Stimulated activated CD8-positive, alpha-beta memory T cell treated with anti-CD3 and anti-CD28 coated beads, Interleukin-12 subunit alpha, Interleukin-12 subunit beta, amount 100 ng/mL, for 24 hours (primary cell): ENCODE measurements around the gene PXMP4.

Experiments
- DNase-seq: peaks from one replicate; pipeline ENCODE4 v3.0.0-alpha.2; 2020; ENCODE audit errors: extremely low read depth

PXMP4 gene

DNA sequence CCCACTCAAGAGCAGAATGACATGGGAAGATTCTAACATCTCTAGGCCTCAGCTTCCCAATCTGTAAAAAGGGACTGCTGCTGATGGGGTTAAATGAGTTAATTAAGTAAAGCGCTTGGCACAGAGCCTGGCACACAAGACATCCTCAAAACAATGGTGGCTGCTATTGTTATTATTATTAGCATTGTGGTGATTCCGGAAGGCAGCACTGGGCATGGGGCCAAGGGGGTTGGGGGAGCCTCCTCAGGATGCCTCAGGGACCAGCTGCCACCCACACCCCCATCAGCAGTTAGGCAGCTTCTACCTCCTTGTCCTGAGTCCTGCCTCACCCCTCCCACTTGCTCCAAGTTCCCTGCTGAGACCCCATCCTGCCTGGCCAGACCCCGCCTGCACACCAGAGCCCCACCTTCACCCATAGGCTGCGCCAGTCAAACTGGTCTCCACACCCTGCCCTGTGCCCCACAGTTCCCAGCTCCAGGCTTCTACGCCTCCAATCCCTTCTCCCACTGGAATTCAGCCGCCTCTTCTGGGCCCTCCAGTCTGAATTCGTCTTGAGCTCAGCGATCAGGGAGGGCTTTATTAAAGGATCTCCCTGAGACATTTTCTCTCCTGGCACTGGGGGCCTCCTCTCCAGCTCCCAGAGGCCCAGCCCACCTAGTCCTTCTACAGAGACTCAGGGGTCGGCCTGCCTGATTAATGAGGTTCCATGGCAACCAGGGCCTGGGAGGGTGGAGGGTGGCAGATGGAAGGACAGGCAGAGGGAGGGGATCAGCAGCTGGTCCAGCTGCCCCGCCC is 35.4 kb downstream of the PXMP4 start:
- DNase-seq: no peak

DNA sequence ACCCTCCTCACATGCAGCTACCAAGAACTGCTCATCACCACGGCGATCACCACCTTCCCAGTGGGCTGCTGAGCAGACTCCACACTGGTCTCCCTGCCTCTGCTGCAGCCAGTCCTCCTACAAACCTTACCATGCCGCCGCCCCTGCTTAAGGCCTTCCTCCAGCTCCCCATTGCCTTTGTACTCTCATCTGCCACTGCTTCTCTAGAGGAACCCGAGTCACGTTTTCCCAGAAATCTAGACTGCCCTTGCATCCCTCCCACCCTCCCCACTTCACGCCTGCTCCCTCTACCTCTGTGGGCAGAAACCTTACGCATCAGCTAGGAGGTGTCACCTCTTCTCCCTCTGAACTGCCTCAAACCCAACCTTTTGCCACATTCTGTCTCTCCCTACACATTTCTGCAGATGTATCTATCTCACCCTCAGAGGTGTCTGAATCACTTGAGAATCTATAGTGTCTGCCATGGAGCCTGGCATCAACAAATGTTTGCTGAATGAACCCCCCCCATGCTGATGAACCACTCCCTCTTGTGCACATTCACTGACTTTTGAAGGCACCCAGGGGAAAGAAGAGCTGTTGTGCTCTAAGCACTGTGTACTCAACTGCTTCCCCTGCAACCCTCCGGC is 38.3 kb downstream of the PXMP4 start:
- no peak for DNase-seq

- no peak for DNase-seq
Observed at GRCh38 chr20:33681288-33681687, 38.8 kb downstream of the PXMP4 start.

DNA sequence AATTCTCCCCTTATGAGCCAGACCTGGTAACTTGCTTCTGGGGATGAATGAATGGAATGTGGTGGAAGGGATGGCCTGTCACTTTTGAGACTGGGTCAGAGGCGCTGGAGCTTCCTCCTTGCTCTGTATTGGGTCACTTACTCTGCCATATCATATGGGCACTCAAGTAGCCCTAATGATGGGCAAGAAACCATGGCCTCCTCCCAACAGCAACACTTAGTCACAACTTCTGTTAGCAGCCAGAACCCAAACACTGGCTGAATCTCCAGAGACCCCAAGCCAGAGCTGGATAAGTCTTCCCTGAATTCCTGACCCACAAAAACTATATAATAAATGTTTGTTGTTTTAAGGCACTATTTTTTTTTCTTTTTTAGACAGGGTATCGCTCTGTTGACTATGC is 39.4 kb downstream of the PXMP4 start:
- DNase-seq: no peak

DNA sequence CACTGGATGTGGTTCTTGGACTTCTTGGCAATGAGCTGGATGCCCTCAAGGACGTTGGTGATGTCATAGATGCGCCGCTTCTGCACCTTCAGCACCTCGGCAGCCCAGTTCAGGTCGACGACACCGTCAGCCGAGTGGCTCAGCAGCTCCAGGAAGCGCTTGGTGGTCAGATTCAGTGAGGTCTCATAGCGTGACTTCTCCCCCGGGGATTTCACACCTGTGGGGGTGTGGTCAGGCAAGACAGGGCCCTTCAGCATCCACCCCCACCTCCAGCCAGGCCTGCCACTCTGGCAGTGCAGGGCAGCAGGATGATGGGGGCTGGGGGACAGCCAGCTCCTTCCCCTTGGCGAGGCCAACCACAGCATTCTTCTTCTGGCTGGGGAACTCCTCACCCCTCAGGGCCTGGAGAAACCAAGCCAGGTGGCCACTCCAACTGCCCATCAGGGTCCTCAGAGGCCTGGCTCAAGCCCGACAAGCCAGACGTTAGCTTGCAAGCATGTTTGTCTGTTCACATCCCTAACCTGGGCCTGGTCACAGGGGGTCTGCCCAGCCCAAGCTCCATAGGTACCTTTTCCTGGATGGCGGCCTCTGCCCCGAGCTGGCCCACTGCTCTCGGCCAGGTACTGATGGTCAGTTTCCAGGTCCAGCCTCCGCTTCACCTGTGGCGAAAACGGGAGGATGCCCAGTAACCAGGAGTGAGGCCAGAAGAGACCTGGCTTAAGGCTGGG is 40.2 kb downstream of the PXMP4 start:
- DNase-seq: no peak

DNA sequence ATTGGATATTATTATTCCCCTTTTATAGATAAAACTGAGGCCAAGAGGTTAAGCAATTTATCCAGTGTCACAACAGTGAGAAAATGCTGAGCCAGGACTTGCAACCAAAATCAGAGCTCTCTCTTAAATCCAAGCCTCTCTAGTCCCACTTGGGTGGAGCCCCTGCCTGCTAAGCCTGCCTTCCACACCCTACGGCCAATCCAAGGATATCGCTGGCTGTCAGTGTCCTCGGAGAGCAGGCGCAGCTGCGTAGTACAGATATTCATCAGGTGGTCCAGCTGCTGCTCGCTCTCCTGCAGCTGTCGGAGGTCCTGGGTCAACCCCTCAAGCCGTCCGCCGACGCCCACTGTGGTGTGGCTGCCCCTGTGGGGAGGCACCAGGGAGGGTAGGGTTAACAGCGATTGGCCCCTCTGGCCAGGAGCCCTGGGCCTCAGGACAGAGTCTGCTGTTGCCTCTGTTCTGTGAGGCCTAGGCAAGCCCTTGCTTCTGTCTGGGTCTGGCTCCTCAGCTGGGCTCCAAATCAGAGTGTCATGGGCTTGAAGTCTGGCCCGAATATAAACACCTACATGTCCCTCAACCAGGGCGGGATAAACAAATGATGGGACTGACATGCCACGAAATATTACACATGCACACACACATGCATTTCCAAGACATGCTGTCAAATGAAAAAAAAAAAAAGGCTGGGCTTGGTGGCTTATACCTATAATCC is 42.0 kb downstream of the PXMP4 start:
- no peak for DNase-seq

DNA sequence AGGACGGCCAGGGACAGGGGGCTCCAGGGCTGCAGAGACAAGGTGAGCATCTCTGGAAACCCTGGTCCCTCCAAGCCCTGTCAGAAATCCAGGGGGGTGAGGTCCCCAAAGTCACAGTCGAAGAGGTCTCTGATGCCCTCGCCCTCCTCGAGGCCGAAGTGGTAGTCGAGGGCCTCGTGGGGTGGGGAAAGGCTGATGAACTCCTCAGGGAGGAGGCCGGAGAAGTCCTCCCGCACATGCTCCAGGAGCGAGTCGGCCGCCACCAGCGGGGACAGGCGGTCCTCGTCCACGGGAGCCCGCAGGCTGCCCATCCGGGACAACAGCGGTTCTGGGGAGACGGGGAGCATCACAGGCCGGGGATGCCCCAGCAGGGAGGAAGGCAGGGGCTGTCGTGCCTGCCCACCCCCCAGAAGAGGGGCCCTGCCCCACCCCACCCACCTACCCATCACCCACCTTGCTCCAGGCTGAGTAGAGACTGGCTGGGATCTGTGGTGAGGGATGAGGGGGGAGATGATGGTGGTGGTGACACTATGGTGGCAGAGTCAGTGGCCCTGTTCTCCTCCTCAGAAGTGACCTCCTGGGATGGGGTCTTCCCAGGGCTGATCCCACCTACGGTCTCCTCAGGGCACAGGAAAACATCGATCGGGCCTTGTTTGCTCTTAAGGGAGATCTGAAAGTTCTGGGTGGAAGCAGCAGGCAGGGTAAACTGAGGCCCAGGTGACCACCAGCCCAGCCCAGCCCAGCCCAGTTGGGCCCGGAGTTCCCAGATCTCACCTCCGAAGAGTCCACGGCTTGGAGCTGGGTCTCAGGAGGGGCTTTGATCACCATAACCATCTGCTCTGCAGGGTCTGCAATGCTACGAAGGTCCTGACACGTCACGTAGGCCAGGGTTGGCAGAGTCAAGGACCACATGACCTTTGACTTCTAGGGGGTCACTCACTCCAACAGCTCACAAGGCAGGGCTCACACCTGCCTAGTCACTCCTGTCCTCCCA is 43.2 kb downstream of the PXMP4 start:
- no peak for DNase-seq

DNA sequence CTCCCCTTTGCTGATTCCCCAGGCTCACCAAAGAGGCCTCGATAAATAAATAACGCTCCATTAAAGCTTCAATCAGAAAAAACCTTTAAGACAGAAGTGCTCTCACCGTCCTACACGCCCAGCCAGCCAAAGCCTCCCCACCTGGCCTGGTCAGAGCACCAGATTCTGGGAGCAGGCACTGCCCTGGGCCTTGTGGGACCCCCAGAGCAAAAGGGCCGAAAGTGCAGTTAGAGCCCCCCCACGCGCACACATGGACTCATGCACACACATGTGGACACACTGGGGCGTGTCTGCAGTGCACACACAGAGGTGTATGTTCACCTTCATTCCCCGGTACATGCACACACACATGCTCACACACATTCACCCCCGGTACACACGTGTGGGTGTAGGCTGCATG is 44.0 kb downstream of the PXMP4 start:
- DNase-seq: no peak

DNA sequence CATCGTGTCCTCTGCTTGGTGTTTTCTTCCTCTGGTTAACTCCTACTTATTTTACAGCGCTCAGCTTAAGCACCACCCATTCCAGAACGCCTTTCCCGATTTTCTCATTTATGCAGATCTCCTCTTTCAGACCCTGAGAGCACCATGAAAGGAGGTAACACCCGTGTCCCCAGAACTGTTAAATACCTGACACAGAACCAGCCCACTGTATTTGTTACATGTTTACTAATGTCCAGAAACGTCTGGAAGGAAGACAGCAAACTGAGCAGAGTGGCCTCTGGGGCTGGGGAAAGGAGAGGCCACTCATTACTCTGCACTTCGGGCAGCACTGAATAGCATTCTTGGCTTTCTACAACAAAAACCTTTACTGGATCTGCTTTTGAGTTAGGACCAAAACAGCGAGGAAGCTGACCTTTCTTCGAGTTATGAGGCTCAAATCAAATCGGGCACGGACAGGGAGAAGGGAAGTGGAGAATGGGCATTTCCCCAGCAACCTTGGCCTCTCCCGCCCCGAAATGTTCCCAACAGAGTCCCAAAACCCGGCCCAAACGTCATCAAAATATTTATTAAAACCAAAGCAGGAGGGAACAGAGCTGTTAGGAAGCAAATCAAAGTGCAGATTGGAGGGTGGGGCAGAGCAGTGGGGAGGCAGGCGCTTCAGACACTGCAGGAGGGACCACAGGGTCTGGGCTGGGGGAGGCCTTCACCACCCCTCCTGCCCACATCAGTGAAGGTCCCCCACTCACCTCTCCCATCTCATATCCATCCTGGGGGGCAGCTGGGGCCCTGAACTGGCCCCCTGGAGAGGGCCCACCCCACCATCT is 44.8 kb downstream of the PXMP4 start:
- no peak for DNase-seq

DNA sequence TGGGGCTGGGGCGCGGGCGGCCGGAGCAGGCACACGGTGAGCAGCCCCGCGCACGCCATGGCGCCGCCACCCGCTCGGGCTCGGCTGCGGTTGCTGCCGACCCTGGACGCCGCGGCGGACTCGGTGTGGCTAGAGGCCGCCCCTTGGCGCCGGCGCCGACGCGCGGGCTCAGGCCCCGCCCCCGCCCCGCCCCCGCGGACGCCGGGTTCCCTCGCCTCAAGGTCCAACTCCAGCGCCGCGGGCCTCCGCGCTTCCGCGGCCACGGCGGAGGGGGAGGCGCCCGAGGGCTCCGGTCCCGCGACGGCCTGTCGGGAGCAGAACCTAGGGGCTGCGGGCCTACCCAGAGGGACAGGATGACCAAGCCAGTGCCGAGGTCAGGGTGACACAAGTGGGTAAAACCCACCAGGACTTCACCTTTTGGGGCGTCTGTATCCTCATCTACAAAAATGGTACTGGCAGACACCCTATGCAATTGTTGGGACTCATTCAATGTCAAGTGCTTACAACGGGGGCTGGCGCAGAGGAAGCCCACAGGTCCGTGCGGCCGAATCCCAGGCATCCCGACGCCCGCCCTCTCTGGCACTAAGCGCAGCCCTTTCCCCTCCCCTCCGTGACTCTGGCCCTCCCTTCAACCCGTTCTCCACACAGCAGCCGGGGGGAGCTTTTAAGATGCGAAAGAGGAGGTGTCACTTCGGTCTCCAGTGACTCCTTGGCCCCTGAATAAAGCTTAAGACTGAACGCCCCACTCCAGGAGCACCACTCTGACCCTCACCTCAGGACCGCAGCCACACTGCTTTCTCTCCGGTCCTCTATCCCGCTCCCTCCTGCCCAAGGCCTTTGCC is 45.6 kb downstream of the PXMP4 start, which contains the start of gene NECAB3:
Gene NECAB3 (minus strand): TSS at position 135 of the 842 bp plus-strand sequence. CDS start 76 bp downstream, at position 59.
- DNase-seq: no peak

- DNase-seq: no peak
Observed at GRCh38 chr20:33673410-33674293, 46.5 kb downstream of the PXMP4 start.

GRCh38 chr20:33673114-33673409 is 47.0 kb downstream of the PXMP4 start:
- DNase-seq: no peak

DNA sequence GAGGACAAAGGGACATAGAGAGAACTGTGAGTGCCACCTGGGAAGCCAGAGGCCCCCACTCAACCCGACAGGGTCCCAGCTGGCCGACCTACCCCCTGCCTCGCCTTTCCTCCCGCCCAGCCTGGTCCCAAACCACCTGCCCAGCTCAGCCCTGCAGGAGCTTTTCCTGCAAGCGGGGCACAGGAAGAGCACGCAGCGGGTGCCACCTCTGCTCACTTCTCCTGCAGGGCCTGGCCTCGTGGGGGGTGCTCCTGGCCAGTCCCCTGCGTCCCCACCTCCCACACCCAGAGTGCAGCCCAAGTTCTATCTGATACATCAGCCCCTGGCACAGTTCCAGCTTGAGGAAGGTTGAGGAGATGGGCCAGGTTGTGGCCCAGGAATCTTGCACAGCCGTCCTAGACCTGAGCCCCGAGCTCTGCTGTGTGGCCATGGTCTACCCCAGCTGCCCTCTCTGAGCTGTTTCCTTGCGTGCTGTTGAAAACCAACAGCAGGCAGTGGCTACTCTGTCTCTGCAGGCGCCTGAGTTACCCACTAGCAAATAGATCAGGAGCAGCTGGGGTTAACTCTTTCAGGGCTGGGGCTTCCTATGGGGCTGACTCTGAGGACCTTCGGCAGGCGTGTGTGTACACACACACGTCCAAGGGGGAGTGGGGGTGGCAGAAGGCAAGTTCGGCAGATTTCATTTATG is 47.5 kb downstream of the PXMP4 start:
- no peak for DNase-seq

GRCh38 chr20:33671573-33672288 is 48.4 kb downstream of the PXMP4 start:
- DNase-seq: no peak

GRCh38 chr20:33670715-33671499 is 49.2 kb downstream of the PXMP4 start:
- DNase-seq: no peak
